Transverse colon (tissue), 4 donors: ENCODE measurements around the gene SMIM3. TPM values are rescaled to one million over a fixed set of nuclear protein-coding genes. Genes with fewer than 3 reads are reported as not detected.

Source experiments
- DNase-seq: peaks from one replicate; pipeline ENCODE4 v3.0.0-alpha.2; 2019
- H3K27ac ChIP-seq, 4 donors: fragments of 200-600 bp; sonication (generic); 2 replicates each; pipeline ENCODE4 v1.5.1; 2016 to 2018; ENCODE audit warnings: inconsistent platforms in 4 of 4
- H3K27me3 ChIP-seq: fragments of 200-600 bp; sonication (generic); 2 replicates; pipeline ENCODE4 v1.5.1; 2017; ENCODE audit warnings: inconsistent platforms
- H3K36me3 ChIP-seq, 4 donors: fragments of 200-600 bp; sonication (generic); 2 replicates each; pipeline ENCODE4 v1.5.1; 2017 to 2019; ENCODE audit warnings: inconsistent platforms in 4 of 4
- H3K4me1 ChIP-seq, 4 donors: fragments of 200-600 bp; sonication (generic); 2 replicates each; pipeline ENCODE4 v1.5.1; 2017 to 2020; ENCODE audit warnings: inconsistent platforms in 4 of 4
- H3K4me3 ChIP-seq, 4 donors: fragments of 200-600 bp; sonication (generic); 1 replicate in 1 of 4; 2 replicates in 3 of 4; pipeline versions ENCODE4 v1.5.1 to v1.6.1; 2017 to 2019; ENCODE audit warnings: inconsistent platforms in 4 of 4
- H3K9me3 ChIP-seq, 2 donors: fragments of 200-600 bp; sonication (generic); 2 replicates each; pipeline ENCODE4 v1.5.1; 2017 to 2019; ENCODE audit warnings: inconsistent platforms in 2 of 2
- EP300 ChIP-seq: sonication (generic); formaldehyde crosslinking; IDR thresholded peaks from one replicate; pipeline ENCODE4 v1.6.1; 2017; ENCODE audit warnings: antibody characterized with exemption, low read depth
- POLR2A ChIP-seq: fragments of 450-650 bp; IDR thresholded peaks from one replicate; pipeline ENCODE4 v1.6.1; 2016; ENCODE audit warnings: antibody characterized with exemption, mild to moderate bottlenecking, moderate library complexity
- POLR2AphosphoS5 ChIP-seq, 3 donors: sonication (generic); formaldehyde crosslinking; IDR thresholded peaks; one replicate each; pipeline ENCODE4 v1.6.1; 2016; ENCODE audit warnings: antibody characterized with exemption in 3 of 3
- WGBS, 2 donors: methylation state at CpG; one replicate each; pipeline ENCODE4 v1.1.5; 2018; ENCODE audit warnings: low coverage in 1 of 2; 5-methylcytosine and 5-hydroxymethylcytosine counted together
- in situ Hi-C, 4 donors: fragments of 200-750 bp; cut with MboI; loops; one replicate each; pipeline versions ENCODE4 v1.15.0 to v1.15.1; 2017; ENCODE audit warnings: low sequenced_read_pairs in 3 of 4, low pct_ligation_motif_present in 1 of 4, low pct_unique_long_range_greater_than_20kb in 1 of 4
- intact Hi-C: fragments of 100-400 bp; cut with DNase I; formaldehyde crosslinking; loops from one replicate; pipeline ENCODE4 v1.15.1; 2023; ENCODE audit warnings: low total_unique reads
- total RNA-seq, 4 donors: library from RNA; depleted of rRNA; stranded (reverse); fragments of >200 nt; gene quantifications; one replicate each; pipeline ENCODE4 v1.1.0, GENCODE V29; 2016
- TF ChIP-seq, protein P1 (sequence below), 5 experiments: fragments of 200-600 bp in 3 of 5; fragments of 450-650 bp in 2 of 5; sonication (generic) in 3 of 5; IDR thresholded peaks; 1 replicate in 2 of 5; 2 replicates in 3 of 5; pipeline ENCODE4 v1.5.1; 2016 to 2017; ENCODE audit warnings: antibody characterized with exemption in 5 of 5, inconsistent platforms in 3 of 5, mild to moderate bottlenecking in 2 of 5, moderate library complexity in 1 of 5

The SMIM3 gene
- total RNA-seq, 4 donors from 2014 or later = 19.1 to 22.4 (median 20.4) TPM

DNA sequence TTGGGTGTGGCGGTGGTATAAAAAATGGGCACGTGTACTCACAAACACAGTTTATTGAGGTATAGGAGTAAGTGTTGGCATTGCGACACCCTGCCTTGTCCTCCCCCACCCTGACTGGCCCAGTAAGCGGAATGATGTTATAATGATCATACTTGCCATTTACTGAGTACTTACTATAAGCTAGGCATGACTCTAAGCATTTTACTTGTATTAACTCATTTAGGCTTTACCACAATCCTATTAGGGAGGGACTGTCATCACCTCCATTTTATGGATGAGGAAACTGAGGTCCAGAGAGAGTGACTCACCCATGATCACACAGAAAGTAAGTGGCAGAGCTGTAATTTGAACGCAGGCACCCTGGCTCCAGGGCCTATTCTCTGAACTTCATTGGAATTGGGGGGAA, 2.3 kb downstream of the SMIM3 start:
- H3K9me3 ChIP-seq = no peaks in the 10 kb centered on the region
- intact Hi-C loops (no loop called here), in situ Hi-C loops (no loop called here)
- H3K4me3 ChIP-seq = peak overlapping the region in 3 of 4 donors; percentile 8 to 86 (median 53)
- H3K27ac ChIP-seq = peak overlapping the region; percentile 88 to 96 (median 92)
- DNase-seq = peak; percentile 81
- no peaks in the 10 kb centered on the region for H3K27me3 ChIP-seq
- H3K36me3 ChIP-seq = no peaks in the 10 kb centered on the region
- TF ChIP-seq POLR2AphosphoS5 (IDR thresholded peaks at IDR 0.05) (no peak), EP300 (peak; percentile 48), POLR2A (no peak)
- TF ChIP-seq, protein P1, sequence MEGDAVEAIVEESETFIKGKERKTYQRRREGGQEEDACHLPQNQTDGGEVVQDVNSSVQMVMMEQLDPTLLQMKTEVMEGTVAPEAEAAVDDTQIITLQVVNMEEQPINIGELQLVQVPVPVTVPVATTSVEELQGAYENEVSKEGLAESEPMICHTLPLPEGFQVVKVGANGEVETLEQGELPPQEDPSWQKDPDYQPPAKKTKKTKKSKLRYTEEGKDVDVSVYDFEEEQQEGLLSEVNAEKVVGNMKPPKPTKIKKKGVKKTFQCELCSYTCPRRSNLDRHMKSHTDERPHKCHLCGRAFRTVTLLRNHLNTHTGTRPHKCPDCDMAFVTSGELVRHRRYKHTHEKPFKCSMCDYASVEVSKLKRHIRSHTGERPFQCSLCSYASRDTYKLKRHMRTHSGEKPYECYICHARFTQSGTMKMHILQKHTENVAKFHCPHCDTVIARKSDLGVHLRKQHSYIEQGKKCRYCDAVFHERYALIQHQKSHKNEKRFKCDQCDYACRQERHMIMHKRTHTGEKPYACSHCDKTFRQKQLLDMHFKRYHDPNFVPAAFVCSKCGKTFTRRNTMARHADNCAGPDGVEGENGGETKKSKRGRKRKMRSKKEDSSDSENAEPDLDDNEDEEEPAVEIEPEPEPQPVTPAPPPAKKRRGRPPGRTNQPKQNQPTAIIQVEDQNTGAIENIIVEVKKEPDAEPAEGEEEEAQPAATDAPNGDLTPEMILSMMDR (IDR thresholded peaks at IDR 0.05) = no peak
- peaks cover 37 to 66% (median 60%) of the 10 kb centered on the region in 4 donors for H3K4me1 ChIP-seq
- WGBS, 2 donors = 24 to 53% methylated on average over 3 to 5 of the region's 5 CpGs

DNA sequence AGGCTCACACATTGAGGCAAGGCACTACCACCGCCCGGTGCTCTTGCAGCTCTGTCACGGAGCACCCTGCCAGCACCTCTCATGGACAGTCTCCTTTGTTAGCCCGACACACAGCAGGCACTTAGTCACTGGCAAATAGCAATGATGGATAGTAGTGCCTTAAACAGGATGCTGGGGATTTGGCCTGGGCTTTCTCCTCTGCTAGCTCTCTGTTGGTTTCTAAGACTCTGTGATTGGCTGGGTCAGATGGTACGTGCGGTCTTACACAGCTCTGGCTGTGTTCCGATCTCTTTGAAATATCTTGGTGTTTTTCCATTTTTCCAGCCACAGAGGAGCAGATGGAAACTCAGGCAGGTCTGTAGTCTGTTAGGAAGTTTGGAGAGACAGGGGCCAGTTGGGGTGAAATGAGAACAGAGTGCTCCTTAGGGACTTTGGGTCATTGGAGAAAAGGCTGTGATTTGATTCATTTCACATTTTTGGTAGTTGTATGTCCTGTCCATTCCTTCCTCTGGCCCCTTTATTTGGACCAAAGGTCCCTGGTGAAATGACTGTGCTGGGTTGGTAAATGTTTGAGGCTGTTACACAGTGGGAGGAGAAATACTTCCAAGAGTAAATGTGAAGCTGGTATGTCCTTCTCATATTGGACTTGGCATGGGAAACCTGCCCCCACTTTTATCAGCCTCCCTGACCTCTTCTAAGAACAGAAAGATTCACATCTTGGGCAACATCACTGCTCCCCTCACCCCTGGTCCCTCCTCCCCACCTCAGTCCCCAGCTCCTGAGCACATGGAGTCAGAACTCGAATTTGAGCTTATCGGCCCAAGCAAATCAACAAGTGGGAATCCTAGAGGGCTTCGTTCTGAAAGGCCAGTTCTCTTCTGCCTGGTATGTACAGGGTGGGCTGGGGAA, 3.4 kb downstream of the SMIM3 start:
- H3K9me3 ChIP-seq = no peaks in the 10 kb centered on the region
- H3K27me3 ChIP-seq = no peaks in the 10 kb centered on the region
- peak overlapping the region; percentile 88 to 96 (median 92) for H3K27ac ChIP-seq
- H3K4me1 ChIP-seq = peaks cover 37 to 76% (median 60%) of the 10 kb centered on the region in 4 donors
- TF ChIP-seq, protein P1 (IDR thresholded peaks at IDR 0.05) = no peak
- TF ChIP-seq POLR2AphosphoS5 (IDR thresholded peaks at IDR 0.05) (peak; percentile 78 to 85 (median 83)), POLR2A (peak; percentile 40), EP300 (no peak)
- H3K4me3 ChIP-seq = peak overlapping the region in 1 of 4 donors; percentile 86
- DNase-seq = peak; percentile 51
- H3K36me3 ChIP-seq = no peaks in the 10 kb centered on the region
- in situ Hi-C loops = no loop called here
- intact Hi-C loops = no loop called here
- WGBS, 2 donors = 63 to 70% methylated on average over 3 to 10 of the region's 10 CpGs

DNA sequence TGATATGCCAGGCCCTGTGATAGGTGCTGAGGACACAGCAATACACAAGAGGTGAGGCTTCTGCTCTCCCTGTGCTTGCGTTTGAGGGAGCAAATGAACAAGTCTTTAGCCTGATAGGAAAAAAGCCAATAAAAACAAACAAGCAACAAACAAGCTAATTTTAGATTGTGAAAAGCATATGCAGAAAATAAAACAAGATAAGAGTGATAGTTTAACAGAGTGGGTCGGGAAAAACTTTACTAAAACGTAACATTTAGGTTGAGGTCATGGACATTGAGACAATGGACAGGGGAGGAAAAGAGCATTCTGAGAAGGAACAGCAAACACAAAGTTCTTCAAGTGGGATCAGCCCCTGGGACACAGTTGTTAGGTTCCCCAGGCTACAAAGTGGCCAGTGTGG, 4.3 kb downstream of the SMIM3 start:
- TF ChIP-seq, protein P1 (IDR thresholded peaks at IDR 0.05) = no peak
- no peak for TF ChIP-seq POLR2A
- TF ChIP-seq EP300 = no peak
- no peak for TF ChIP-seq POLR2AphosphoS5 (IDR thresholded peaks at IDR 0.05)
- H3K9me3 ChIP-seq = no peaks in the 10 kb centered on the region
- no peaks in the 10 kb centered on the region for H3K27me3 ChIP-seq
- DNase-seq = no peak
- in situ Hi-C loops (no loop called here), intact Hi-C loops (no loop called here)
- H3K36me3 ChIP-seq = no peaks in the 10 kb centered on the region
- H3K27ac ChIP-seq = peak overlapping the region; percentile 88 to 96 (median 92)
- peaks cover 35 to 81% (median 59%) of the 10 kb centered on the region in 4 donors for H3K4me1 ChIP-seq
- H3K4me3 ChIP-seq = peak overlapping the region in 1 of 4 donors; percentile 2
- whole genome bisulfite sequencing, 2 donors = 45 to 58% methylated on average over 3 of the region's 3 CpGs

DNA sequence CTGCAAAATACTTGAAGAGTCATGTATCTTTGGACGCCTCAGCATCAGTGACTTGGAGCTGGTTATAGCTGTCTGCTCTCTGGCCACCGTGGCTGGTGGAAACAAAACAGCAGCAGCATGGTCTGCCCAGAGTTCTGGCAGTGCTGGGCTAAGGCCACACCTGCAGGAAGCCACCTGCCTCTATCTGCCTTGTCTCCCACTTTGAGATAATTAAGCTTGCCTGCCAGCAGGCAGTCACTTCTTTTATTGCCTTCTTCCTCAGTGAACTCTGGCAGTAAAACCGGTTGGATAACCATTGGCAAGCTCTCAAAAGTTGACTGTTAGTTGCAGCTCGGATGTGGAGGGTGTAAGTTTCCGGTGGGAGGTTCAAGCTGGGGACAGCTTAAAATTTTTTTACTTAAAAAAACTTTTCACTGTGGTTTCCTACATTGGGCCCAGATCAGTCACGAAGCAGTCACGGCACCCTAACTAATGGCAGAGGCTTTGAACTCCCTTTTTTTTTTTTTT, 4.9 kb downstream of the SMIM3 start:
- in situ Hi-C loops (no loop called here), intact Hi-C loops (no loop called here)
- WGBS, 2 donors = 3 to 5% methylated on average over 4 to 7 of the region's 7 CpGs
- peak; percentile 36 for TF ChIP-seq POLR2A
- TF ChIP-seq EP300 = no peak
- TF ChIP-seq, protein P1 (IDR thresholded peaks at IDR 0.05) = no peak
- TF ChIP-seq POLR2AphosphoS5 (IDR thresholded peaks at IDR 0.05) = peak; percentile 86 to 89 (median 88)
- peaks cover 33 to 82% (median 58%) of the 10 kb centered on the region in 4 donors for H3K4me1 ChIP-seq
- no peaks in the 10 kb centered on the region for H3K27me3 ChIP-seq
- H3K36me3 ChIP-seq = no peaks in the 10 kb centered on the region
- H3K4me3 ChIP-seq = peak overlapping the region in 1 of 4 donors; percentile 2
- DNase-seq = peak; percentile 78
- peak overlapping the region; percentile 88 to 96 (median 92) for H3K27ac ChIP-seq
- H3K9me3 ChIP-seq = no peaks in the 10 kb centered on the region
